Vagina (tissue), 2 donors: ENCODE data around the gene TMEM135.

Source experiments
- CTCF ChIP-seq, 3 experiments: fragments of 450-650 bp in 2 of 3; fragments of 200-600 bp in 1 of 3; sonication (generic) in 1 of 3; IDR thresholded peaks; one replicate each; pipeline ENCODE4 v1.5.1; 2017 to 2019; ENCODE audit warnings: antibody characterized with exemption in 3 of 3, mild to moderate bottlenecking in 2 of 3, moderate library complexity in 2 of 3
- POLR2A ChIP-seq, 2 donors: fragments of 450-650 bp; IDR thresholded peaks; one replicate each; pipeline ENCODE4 v1.6.1; 2017; ENCODE audit warnings: antibody characterized with exemption in 2 of 2, mild to moderate bottlenecking in 2 of 2, moderate library complexity in 2 of 2
- POLR2AphosphoS5 ChIP-seq, 2 donors: sonication (generic); formaldehyde crosslinking; IDR thresholded peaks; one replicate each; pipeline ENCODE4 v1.9.0; 2017; ENCODE audit warnings: antibody characterized with exemption in 2 of 2, mild to moderate bottlenecking in 2 of 2, low read depth in 1 of 2; ENCODE audit not compliant: insufficient read depth in 1 of 2

DNA sequence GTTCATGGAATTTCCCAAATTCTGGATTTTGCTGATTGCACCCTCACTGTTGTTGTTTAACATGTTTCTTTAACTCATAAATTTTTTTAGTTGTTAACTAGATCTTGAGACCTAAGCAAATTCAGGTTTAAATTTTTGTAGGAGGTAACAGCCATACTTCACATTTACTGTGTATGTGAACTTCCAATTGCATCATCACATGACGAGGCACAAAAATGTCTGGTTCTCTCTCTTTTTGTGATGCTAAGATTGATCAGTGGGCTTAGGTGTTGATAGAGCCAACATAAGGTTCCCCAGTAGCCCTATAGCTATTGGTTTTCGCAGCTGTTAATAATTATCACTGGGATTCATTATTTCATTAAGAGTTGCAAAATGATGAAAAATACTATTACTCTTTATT is 277.5 kb downstream of the TMEM135 start:
- no peak for TF ChIP-seq CTCF (IDR thresholded peaks at IDR 0.05)
- TF ChIP-seq POLR2A (IDR thresholded peaks at IDR 0.05) = no peak
- TF ChIP-seq POLR2AphosphoS5 (IDR thresholded peaks at IDR 0.05; ENCODE audit: insufficient read depth in 1 of 2, low read depth in 1 of 2) = no peak
